ENCODE data around the gene CLHC1. TPM values are rescaled to one million over a fixed set of nuclear protein-coding genes. Genes with fewer than 3 reads are reported as not detected.
"Not testable (repeated sequence)": the region's sequence is repeated elsewhere in the genome, so short reads cannot be mapped to it uniquely, and the experiment has no call there.

CLHC1 gene
- total RNA-seq, 4 donors from 2014 or later = 1.2 to 15.9 (median 7.0) TPM

DNA sequence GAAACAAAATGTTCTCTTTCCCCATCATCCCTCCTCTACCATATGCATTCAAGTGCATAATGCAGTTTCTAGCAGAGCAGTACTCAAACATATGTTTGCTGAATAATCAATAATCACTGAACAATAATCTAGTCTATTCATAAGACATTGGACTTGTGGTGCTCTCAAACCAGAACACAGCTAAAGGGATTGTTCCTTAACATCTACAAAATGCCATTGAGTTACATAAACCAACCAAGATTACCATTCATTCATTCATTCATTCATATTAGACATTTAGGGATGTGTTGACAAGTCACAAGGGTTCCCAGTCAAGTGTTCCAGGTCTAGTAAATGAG lies 3.9 kb downstream of the CLHC1 start:
- in situ Hi-C loops (cut with MboI; ENCODE audit: low pct_ligation_motif_present in 1 of 4, low pct_unique_long_range_greater_than_20kb in 1 of 4, low sequenced_read_pairs in 3 of 4) (no loop called here), intact Hi-C loops (cut with DNase I; ENCODE audit: low total_unique reads) (no loop called here)
- Histone ChIP-seq H3K36me3 (no peaks in the 10 kb centered on the region), H3K27me3 (no peaks in the 10 kb centered on the region), H3K27ac (peak overlapping the region in 2 of 4 donors; percentile 51 to 55), H3K4me1 (peaks cover under 1 to 8% (median 7%) of the 10 kb centered on the region in 4 donors), H3K4me3 (no peak overlapping the region), H3K9me3 (no peaks in the 10 kb centered on the region)
- TF ChIP-seq, protein P1, sequence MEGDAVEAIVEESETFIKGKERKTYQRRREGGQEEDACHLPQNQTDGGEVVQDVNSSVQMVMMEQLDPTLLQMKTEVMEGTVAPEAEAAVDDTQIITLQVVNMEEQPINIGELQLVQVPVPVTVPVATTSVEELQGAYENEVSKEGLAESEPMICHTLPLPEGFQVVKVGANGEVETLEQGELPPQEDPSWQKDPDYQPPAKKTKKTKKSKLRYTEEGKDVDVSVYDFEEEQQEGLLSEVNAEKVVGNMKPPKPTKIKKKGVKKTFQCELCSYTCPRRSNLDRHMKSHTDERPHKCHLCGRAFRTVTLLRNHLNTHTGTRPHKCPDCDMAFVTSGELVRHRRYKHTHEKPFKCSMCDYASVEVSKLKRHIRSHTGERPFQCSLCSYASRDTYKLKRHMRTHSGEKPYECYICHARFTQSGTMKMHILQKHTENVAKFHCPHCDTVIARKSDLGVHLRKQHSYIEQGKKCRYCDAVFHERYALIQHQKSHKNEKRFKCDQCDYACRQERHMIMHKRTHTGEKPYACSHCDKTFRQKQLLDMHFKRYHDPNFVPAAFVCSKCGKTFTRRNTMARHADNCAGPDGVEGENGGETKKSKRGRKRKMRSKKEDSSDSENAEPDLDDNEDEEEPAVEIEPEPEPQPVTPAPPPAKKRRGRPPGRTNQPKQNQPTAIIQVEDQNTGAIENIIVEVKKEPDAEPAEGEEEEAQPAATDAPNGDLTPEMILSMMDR (IDR thresholded peaks at IDR 0.05) = no peak
- no peak for TF ChIP-seq POLR2A (IDR thresholded peaks at IDR 0.05)
- TF ChIP-seq POLR2AphosphoS5 (IDR thresholded peaks at IDR 0.05) = no peak
- no peak for TF ChIP-seq EP300 (IDR thresholded peaks at IDR 0.05; ENCODE audit: low read depth)
- no peak for DNase-seq

DNA sequence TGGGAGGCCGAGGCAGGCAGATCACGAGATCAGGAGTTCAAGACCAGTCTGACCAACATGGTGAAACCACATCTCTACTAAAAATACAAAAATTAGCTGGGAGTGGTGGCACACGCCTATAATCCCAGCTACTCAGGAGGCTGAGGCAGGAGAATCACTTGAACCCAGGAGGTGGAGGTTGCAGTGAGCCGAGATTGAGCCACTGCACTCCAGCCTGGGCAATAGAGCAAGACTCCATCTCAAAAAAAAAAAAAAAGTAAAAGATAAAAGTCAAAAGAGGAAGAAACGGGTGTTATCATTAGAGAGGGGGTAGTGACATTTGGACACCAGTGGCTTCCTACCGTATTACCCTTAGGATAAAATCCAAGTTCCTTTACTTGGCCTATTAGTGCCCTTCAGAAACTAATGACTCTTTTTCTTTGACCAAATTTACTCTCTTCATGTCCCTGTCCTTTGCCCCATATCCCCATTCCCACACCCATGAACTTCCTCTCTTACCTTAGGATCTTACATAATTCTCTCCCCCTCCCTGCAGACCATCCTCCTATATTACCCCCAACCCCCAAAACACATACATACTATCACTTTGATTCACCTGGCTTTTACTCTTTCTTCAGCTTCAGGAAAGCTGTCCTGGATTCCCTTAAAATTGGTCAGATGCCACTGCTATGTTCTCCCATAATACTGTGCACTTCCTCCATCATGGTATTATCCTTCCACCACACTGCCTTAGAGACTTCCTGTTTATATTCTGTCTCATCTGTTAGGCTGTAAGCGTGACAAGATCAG lies 4.5 kb downstream of the CLHC1 start:
- DNase-seq; H3K27me3 ChIP-seq; H3K4me3 ChIP-seq; in situ Hi-C loops (cut with MboI; ENCODE audit: low pct_ligation_motif_present in 1 of 4, low pct_unique_long_range_greater_than_20kb in 1 of 4, low sequenced_read_pairs in 3 of 4); H3K36me3 ChIP-seq; intact Hi-C loops (cut with DNase I; ENCODE audit: low total_unique reads); H3K9me3 ChIP-seq: not testable (repeated sequence)
- Histone ChIP-seq H3K27ac (peak overlapping the region in 3 of 4 donors; percentile 39 to 55 (median 51)), H3K4me1 (peaks cover 5 to 11% (median 8%) of the 10 kb centered on the region in 4 donors)
- WGBS, 2 donors (ENCODE audit: low coverage in 1 of 2) = 78 to 82% methylated on average over 6 to 7 of the region's 7 CpGs

DNA sequence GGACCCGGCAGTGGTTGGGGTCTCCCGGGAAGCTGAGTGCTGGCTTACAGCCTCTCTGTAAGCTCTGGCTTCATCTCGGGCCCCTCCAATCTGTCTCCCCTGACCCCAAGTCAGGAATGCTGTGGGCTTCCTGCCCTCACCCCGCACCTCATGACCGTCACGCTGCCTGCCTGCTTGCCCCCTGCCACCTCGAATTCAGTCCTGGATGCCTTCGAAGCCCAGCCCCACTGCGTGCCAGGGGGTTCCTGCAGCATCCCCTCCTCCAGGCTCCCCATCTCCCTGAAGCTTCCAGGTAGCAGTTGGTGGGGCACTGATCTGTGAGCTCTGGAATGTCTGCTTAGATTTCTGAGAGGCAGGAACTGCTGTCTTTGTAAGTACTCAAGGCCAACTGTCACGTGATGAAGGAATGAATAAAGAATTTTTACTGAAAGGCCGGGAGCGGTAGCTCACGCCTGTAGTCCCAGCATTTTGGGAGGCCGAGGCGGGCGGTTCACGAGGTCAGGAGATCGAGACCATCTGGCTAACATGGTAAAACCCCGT lies 6.5 kb downstream of the CLHC1 start:
- Histone ChIP-seq H3K27me3 (no peaks in the 10 kb centered on the region), H3K27ac (no peak overlapping the region), H3K9me3 (no peaks in the 10 kb centered on the region), H3K4me3 (no peak overlapping the region), H3K36me3 (no peaks in the 10 kb centered on the region), H3K4me1 (peaks cover 0 to 10% (median 5%) of the 10 kb centered on the region in 4 donors)
- intact Hi-C loops (cut with DNase I; ENCODE audit: low total_unique reads) (no loop called here), in situ Hi-C loops (cut with MboI; ENCODE audit: low pct_ligation_motif_present in 1 of 4, low pct_unique_long_range_greater_than_20kb in 1 of 4, low sequenced_read_pairs in 3 of 4) (no loop called here)
- TF ChIP-seq, protein P1 (IDR thresholded peaks at IDR 0.05) = no peak
- no peak for TF ChIP-seq POLR2AphosphoS5 (IDR thresholded peaks at IDR 0.05)
- TF ChIP-seq POLR2A (IDR thresholded peaks at IDR 0.05) = no peak
- TF ChIP-seq EP300 (IDR thresholded peaks at IDR 0.05; ENCODE audit: low read depth) = no peak
- WGBS, 2 donors (ENCODE audit: low coverage in 1 of 2) = 88% methylated on average over 19 of the region's 19 CpGs; no CpG with 5 or more reads in 1 of the 2 donors
- no peak for DNase-seq

DNA sequence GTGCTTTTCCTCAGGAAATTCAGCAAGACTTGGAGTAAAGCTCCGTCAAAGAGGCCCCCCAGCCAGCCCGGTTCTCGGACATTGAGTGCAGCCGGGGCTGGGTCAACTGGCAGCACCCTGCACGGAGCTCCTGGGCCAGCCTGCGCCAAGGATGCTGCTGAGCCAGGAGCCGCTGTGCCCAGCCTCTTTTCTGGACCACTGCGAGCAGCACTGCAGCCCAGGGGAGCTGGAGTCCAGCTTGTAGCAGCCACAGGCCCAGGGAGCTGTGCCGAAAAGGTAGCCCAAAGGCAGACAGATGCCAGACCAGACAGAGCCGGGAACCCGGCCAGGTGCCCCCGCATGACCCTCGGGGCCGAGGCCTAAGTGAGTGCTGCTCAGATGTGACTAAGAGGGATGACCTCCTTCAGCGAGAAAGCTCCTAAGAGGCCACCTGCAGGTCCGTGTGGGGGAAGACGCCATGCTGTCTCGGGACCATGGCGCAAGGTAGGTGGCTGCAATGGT lies 7.3 kb downstream of the CLHC1 start:
- DNase-seq = no peak
- Histone ChIP-seq H3K4me1 (peaks cover 0 to 10% (median 5%) of the 10 kb centered on the region in 4 donors), H3K9me3 (no peaks in the 10 kb centered on the region), H3K4me3 (no peak overlapping the region), H3K36me3 (no peaks in the 10 kb centered on the region), H3K27ac (no peak overlapping the region), H3K27me3 (no peaks in the 10 kb centered on the region)
- in situ Hi-C loops (cut with MboI; ENCODE audit: low pct_ligation_motif_present in 1 of 4, low pct_unique_long_range_greater_than_20kb in 1 of 4, low sequenced_read_pairs in 3 of 4) (loop anchor here in 1 of 4 donors (25.0 kb wide), 1 partner anchor 1113 kb away; the partner anchor contains the start of gene ACYP2), intact Hi-C loops (cut with DNase I; ENCODE audit: low total_unique reads) (no loop called here)
- WGBS, 2 donors (ENCODE audit: low coverage in 1 of 2) = 86 to 92% methylated on average over 4 to 15 of the region's 19 CpGs
- no peak for TF ChIP-seq EP300 (IDR thresholded peaks at IDR 0.05; ENCODE audit: low read depth)
- TF ChIP-seq POLR2AphosphoS5 (IDR thresholded peaks at IDR 0.05) = no peak
- no peak for TF ChIP-seq POLR2A (IDR thresholded peaks at IDR 0.05)
- TF ChIP-seq, protein P1 (IDR thresholded peaks at IDR 0.05) = no peak
